GM19397 (cell line): Measurements from ENCODE around the gene KRTAP9-1.
"Not testable (repeated sequence)": the region's sequence is repeated elsewhere in the genome, so short reads cannot be mapped to it uniquely, and the experiment has no call there.

ENCODE experiments used
- ATAC-seq: cut with Tn5 transposase; IDR thresholded peaks from one replicate; pipeline ENCODE4 v1.9.1; 2021; ENCODE audit warnings: mild to moderate bottlenecking, moderate library complexity; ENCODE audit not compliant: unreplicated experiment

The KRTAP9-1 gene

DNA sequence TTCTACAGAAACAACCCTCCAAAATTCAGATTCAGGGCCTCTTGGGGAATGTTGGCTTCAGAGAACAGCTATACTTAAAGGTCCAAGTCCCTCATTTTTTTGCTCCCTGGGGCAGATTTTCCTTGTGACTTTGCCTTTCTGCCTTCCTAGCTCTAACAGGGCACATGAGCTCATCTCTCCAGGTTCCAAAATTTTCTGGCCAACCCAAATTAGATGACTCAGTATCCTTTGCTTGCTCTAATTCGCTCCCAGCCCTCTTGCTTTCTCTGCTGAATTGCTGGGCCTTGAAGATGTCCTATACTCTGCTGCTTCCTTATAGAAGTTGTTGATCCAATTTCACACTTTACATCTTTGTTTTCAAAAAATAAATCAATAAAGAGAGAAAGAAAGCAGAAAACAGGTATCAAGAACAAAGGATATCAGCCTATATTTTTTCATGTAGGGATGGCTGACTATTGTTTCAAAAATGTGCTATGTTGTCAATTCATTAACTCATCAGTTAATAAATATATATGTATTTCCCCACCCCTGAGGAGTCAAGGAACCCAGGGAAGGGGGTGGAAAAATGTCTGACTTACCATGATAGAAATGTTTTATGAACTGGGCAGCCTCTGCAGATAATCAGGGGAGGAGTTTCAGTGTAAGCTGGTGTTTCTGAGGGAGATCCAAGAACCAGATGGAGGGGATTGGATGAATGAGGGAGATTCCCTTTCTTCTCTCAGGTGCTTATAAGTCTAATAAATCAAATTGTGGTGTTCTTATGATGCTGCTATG, 10.7 kb upstream of the KRTAP9-1 start:
- ATAC-seq: no peak

DNA sequence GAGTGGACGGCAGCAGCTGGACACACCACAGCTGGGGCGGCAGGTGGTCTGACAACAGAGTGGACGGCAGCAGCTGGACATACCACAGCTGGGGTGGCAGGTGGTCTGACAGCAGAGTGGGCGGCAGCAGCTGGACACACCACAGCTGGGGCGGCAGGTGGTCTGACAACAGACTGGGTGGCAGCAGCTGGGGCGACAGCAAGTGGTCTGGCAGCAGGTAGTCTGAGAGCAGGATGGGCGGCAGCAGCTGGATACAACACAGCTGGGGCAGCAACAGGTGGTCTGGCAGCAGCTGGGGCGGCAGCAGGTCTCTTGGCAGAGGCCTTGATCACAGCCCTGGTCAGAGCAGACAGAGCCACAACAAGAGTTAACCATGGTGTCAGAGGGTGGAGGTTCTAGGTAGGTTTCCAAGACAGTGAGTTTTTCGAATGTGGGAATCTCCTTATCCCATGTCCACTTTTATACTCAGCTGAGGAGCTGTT, 5.2 kb upstream of the KRTAP9-1 start, which contains the start of gene KRTAP4-1:
KRTAP4-1 (minus strand) TSS at position 432 of the 482 bp plus-strand sequence; CDS start at position 375, 57 bp downstream.
- ATAC-seq: no peak

GRCh38 chr17:41185001-41185400, 4.7 kb upstream of the KRTAP9-1 start:
- no peak for ATAC-seq

DNA sequence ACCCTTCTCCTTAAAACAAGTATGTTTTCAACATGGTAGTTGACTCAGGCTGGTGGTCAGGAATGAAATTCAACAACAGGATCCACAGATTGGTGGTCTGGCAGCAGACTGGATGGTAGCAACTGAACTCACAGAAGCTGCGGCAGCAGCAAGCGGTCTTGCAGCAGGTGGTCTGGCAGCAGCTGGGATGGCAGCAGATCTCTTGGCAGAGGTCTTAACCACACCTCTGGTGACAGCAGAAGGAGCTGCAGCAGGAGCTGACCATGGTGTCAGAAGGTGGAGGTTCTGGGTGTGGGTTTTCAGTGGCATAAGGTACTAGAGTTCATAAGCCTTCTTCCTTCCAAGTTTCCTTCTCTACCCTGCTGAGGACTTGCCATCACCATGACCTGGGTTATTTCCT, 2.8 kb upstream of the KRTAP9-1 start:
- no peak for ATAC-seq

DNA sequence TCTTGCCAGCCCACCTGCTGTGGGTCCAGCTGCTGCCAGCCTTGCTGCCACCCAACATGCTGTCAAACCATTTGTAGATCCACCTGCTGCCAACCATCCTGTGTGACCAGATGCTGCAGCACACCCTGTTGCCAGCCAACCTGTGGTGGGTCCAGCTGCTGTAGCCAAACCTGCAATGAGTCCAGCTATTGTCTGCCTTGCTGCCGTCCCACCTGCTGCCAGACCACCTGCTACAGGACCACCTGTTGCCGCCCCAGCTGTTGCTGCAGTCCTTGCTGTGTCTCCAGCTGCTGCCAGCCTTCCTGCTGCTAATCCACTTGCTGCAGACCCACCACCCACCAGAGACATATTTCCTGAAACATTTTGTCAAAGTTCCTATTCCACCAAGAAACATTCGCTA, 641 bp downstream of the KRTAP9-1 start:
- no peak for ATAC-seq

- no peak for ATAC-seq
Measured at GRCh38 chr17:41196068-41196467, 6.4 kb downstream of the KRTAP9-1 start.

GRCh38 chr17:41199421-41200078, 9.9 kb downstream of the KRTAP9-1 start:
- ATAC-seq: no peak

DNA sequence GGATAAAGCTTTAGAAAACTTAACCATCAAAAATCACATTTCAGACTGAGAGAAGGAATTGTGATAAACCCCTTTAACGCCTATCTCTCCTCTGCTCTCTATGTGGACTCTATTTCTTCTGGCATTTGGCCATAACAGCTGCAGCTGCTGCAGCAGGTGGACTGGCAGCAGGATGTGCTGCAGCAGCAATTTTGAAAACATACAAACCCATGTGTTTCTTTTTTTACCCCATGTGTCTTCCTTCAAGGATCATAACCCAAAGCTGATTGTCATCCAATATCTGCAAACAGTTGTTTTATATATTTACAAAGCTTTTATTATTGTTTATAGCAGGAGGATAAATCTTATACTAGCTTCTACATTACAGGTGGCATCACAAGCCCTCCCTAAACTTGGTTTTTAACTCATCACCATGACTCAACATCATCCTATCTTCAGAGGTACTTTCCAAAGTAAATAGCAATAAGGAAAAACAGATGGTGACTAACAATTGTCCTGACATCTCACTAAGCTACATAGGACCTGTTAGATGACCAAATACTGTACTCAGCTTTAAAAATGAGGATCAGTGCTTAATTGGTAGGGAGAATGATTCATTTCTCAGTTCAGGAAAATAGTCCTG, 22.3 kb downstream of the KRTAP9-1 start:
- no peak for ATAC-seq

- ATAC-seq: no peak
Measured at GRCh38 chr17:41212524-41213169, 23.0 kb downstream of the KRTAP9-1 start.

DNA sequence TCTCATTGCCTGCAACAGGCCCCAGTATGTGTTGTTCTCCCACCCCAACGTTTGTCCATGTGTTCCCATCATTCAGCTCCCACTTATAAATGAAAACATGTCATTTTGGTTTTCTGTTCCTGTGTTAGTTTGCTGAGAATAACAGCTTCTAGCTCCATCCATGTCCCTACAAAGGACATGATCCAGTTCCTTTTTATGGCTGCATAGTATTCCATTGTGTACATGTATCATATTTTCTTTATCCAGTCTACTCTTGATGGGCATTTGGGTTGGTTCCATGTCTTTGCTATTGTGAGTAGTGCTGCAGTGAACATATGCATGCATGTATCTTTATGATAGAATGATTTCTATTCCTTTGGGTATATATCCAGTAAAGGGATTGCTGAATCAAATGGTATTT, 26.0 kb downstream of the KRTAP9-1 start:
- no peak for ATAC-seq

DNA sequence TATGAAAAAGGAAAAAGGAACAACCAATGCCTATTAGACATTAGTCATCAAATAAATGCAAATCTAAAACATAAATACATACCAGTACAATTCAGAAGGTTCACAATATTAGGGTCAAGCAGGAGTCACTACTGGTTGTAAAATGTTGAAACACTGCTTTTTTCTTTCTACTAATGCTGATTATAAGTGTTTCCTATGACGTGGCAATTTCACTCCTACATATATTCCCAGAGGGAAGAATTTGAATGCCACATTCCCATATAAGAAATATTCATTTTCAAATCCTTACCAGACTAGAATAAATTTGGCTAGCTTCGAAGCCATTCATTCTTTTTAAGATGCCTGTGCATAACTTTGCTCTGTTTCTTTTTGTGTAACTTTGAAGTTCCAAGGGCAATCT, 34.1 kb downstream of the KRTAP9-1 start:
- ATAC-seq: no peak

- no peak for ATAC-seq
Measured at GRCh38 chr17:41226051-41226450, 36.4 kb downstream of the KRTAP9-1 start.

DNA sequence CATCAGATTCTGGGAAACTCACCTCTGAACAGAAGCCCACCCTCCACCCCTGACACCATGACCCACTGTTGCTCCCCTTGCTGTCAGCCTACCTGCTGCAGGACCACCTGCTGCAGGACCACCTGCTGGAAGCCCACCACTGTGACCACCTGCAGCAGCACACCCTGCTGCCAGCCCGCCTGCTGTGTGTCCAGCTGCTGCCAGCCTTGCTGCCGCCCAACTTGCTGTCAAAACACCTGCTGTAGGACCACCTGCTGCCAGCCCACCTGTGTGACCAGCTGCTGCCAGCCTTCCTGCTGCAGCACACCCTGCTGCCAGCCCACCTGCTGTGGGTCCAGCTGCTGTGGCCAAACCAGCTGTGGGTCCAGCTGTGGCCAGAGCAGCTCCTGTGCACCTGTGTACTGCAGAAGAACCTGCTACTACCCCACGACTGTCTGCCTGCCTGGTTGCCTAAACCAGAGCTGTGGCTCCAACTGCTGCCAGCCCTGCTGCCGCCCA, 37.0 kb downstream of the KRTAP9-1 start, which contains the start of gene KRTAP9-2:
KRTAP9-2 (plus strand) TSS at position 51 of the 498 bp plus-strand sequence; CDS start at position 58, 7 bp downstream.
- ATAC-seq: not testable (repeated sequence)

DNA sequence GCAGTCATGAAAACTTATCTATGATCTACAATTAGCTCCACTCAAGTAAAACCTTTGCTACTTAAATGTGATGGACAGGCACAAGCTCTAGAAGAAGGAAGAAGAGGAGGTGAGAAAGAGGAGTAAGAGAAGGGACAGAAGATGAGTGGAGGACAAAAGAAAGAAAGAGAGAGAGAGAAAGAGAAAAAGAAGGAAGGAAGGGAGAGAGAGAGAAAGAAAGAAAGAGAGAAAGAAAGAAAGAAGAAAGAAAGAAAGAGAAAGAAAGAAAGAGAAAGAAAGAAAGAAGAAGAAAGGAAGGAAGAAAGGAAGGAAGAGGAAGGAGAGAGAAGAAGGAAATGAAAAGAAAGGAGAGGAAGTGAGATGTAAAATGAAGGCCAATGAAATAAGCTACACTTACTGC, 40.4 kb downstream of the KRTAP9-1 start:
- ATAC-seq: no peak

DNA sequence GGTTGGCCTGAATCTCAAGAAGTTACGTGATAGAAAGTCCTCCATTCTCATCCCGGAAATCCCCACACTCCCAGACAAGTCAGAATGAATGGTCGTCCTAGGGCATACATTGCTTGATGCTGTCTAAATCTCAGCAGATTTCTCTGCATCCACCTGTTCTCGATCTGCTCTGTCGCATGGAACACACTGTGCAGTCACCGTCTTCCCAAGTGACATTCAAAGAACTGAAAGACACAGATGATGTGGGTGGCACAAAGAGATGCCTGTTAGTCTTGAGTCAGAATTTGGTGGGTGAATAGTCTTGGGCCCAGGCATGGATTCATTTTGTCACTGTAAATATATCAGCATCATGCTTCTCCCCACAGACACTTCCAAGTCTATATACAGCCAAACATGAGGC, 42.0 kb downstream of the KRTAP9-1 start:
- no peak for ATAC-seq

GRCh38 chr17:41232399-41233105, 42.9 kb downstream of the KRTAP9-1 start, which contains the start of gene KRTAP9-3:
TSS of gene KRTAP9-3 (plus strand) at chr17:41232449. CDS start at chr17:41232502, 53 bp downstream.
- not testable (repeated sequence) for ATAC-seq

GRCh38 chr17:41237116-41237515, 47.4 kb downstream of the KRTAP9-1 start:
- ATAC-seq: not testable (repeated sequence)

- not testable (repeated sequence) for ATAC-seq
Measured at GRCh38 chr17:41237949-41238437, 48.3 kb downstream of the KRTAP9-1 start, which contains the start of gene KRTAP9-8. TSS of gene KRTAP9-8 (plus strand) at chr17:41237999. CDS start at chr17:41238052, 53 bp downstream.
